M059J (cell line): ENCODE results near the gene SLC6A12. TPM values are rescaled to one million over a fixed set of nuclear protein-coding genes. Genes with fewer than 3 reads are reported as not detected.

Source experiments
- DNase-seq: peaks from one replicate; pipeline ENCODE4 v3.0.0-alpha.2; 2012; ENCODE audit warnings: low read depth
- total RNA-seq: library from RNA; depleted of rRNA; stranded (reverse); fragments of >200 nt; shearing (Covaris generic); gene quantifications from 2 replicates; pipeline ENCODE4 v1.2.3, GENCODE V29; 2014

The SLC6A12 gene
- total RNA-seq, 1 experiment from 2014 or later: not detected

DNA sequence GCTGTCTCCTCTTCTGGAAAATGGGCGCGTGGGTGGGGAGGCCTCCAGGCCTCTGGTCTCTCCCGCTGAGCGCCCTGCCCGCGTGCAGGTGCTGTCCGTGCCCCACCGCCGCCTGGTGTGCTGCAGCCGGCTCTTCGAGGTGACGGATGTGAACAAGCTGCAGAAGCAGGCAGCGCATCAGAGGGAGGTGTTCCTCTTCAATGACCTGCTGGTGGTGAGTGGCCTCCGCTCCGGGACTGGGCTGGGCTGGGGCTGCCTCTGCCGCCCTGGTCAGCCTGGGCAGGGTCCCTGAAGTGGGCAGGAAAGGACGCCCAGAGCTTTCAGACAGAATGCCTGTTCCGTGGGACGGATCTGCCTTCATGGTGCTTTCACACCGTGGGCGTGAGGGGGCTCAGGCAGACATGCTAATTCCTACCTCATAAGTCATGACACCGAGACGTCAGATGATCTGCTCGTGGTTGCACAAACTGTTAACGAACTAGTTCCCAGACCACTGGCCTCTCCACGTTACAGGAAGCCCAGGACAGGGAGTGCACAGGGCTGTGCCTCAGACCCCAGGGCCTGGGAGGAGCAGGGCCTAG is 50.5 kb downstream of the SLC6A12 start:
- DNase-seq: no peak

DNA sequence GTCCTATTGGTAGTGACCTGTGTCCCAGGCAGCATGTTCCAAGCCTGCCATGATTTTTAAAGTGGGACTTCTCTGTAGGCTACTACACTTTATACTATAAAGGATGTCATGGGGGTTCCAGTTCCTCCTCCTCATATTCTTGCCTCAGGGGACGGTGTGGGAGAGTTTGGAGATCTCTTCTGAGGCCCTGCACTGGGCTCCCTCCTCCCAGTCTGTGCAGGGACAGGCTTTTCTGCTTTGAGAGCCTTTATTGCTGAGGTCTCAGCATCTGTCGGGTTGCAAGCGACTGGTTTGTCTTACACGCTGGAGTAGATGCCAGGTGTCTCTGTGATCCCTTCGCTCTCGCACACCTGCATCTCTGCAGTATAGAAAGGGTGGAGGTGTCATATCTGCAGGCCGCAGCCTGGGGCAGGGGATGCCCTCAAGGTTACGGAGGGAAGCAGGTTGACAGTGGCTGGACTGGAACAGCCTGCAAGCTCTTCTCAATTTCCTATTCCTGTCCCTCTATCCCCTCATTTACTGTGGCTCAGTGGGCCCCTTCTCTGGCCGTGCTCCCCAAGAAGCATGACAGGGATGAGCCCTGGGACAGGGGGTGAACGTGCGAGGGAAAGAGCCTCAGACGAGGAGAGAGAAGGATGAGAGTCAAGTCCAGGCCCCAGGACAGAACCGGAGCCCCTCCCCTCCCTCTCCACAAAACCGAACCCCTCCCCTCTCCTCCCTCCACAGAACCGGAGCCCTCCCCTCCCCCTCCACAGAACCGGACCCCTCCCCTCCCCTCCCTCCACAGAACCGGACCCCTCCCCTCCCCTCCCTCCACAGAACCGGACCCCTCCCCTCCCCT is 51.3 kb downstream of the SLC6A12 start:
- peak; percentile 29 for DNase-seq

DNA sequence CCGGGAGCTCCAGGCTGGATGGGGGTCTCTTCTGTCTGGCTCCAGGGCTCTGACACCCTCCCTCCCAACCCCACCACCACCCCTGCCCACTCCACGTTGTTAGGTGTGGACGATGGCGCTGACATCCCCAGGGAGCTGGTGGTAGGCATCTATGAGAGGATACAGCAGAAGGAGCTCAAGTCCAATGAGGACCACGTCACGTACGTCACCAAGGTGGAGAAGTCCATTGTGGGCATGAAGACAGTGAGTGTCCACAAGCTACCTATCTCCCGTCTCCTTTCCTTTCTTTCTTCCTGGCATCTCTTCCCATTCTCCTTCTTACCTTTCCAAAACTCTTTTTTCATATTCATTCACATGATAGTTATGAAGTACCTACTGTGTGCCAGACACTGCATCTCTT is 52.1 kb downstream of the SLC6A12 start:
- DNase-seq: no peak

DNA sequence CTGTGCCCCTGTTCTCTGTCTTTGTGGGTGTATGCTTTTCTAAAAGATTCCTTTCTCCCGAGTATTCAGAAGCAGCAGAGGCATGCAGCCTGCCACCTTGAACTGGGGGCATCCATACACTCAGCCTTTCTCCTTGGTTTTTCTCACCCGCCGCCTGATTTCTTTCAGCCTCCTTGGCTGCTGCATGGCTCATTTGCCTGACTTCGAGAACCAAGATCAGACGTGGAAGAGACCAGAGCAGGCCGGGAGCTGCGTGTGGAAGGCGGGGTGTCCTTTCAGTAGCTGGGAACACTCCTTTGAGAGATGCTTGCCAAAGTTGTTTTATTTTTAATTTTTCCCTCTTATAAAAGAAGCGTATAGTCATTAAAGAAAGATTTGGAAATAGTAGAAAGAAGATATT is 53.1 kb downstream of the SLC6A12 start:
- no peak for DNase-seq

DNA sequence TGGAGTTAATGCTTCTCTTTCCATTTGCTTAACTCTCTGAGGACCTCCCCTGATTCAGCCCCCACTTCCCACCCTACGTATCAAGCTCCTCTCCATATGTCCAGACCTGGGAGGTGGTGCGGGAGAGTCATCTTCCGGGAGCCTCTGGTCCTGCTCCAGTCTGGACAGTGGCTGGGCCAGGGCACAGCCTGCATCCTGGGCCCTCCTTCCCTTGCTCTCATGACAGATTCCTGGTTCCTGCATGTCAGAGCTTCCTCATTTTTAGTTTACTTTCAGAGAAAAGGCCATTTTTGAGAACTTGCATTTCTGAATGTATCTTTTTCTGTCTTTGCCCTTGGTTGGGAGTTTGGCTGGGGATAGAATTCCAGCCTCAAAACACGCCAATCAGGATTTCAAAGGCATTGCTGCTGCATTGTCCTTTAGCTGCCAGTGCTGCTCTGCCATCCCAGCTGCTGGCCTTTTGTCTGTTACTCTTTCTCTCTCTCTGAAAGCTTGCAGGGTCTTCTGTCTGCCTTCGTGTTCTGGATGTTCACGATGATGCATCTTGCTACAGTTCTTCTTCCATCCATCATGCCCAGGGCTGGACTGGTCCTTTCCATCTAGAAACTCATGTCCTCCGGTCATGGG is 54.7 kb downstream of the SLC6A12 start:
- DNase-seq: no peak

DNA sequence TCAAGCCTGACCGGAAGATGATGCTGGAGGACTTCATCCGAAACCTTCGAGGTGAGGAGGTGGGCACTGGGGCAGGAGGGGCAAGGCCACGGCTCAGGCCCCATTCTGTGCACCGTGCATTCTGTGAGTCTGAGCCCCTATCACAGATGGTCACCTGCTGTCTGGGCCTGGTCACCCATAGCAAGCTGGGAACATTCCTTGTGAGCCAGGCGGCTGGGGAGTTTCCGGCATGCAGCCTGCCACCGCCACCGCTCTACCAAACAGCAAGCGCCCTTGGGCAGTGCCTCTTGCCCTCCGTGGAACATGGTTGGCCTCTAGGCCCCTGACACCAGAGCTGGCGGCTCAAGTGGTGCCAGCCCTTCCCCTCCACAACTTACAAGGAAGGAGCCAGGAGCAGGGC is 56.3 kb downstream of the SLC6A12 start:
- no peak for DNase-seq

DNA sequence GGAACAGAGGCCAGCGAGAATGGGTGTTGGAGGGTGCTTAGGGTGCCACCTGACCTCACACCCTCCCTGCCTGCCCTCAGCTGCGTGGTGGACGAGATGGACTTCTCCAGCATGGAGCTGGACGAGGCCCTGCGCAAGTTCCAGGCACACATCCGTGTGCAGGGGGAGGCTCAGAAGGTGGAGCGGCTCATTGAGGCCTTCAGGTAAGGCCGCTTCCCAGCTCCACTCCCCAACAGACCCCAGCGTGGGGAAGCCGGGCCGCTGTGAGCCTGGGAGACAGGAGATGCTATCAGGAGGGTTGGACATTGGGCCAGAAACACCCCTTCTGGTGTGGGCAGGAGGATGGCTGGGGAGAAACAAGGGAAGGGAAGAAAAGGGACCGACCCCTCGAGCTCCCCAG is 57.0 kb downstream of the SLC6A12 start:
- DNase-seq: no peak

DNA sequence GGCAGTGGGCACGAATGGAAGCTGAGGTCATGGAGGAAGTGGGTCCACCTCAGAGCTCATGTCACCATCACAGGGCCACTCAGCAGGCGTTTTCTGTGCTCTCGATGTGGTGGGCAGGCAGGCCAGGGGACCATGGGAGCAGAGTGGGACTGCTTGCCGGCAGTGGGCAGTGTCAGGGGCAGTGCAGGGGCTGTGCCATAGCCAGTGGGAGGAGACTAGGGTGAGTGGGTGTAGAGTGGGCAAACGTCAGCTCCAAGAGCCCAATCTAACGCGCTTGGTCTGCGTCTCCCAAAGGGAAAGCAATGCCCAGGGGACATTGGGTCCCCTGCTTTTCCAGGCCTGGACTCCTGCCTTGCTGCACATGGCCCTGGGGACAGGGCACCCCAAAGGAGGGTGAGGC is 58.3 kb downstream of the SLC6A12 start:
- no peak for DNase-seq

DNA sequence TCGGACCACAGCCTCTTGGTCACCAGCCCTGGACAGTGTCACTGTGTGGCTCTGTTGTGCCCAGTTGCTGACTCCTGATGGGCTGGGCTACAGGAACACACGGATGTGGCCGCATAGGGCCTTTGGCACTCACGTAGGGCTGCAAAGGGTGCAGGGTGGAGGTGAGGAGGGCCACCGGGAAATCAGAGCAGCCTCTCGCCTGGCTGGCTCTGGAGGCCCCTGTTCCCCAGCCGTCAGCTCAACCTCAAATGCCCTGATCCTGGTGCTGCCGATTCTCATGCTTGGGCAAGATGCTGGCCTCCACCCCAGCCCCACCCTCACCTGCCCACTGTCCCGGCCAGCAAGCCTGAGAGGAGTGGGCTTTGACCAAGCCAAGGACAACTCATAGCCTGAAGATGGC is 59.0 kb downstream of the SLC6A12 start:
- DNase-seq: no peak

DNA sequence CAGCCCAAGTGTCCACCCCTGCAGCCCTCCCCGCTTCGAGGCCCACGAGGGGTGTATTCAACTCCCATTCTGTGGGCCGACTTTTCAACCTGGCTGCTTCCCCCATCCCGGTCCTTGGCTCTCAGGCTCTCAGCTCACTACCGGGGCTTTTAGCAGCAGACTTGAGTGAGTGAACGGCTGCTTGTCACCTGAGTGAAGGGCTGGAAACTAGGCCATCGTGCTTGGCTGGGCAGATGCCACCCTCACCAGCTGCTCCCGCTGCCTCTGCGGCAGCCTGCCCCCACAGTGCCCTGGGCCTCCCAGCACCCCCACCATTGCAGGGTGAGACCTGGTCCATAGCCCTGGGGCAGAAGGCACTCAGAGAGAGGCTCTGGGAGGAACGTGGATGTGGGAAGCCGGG is 59.9 kb downstream of the SLC6A12 start:
- no peak for DNase-seq

DNA sequence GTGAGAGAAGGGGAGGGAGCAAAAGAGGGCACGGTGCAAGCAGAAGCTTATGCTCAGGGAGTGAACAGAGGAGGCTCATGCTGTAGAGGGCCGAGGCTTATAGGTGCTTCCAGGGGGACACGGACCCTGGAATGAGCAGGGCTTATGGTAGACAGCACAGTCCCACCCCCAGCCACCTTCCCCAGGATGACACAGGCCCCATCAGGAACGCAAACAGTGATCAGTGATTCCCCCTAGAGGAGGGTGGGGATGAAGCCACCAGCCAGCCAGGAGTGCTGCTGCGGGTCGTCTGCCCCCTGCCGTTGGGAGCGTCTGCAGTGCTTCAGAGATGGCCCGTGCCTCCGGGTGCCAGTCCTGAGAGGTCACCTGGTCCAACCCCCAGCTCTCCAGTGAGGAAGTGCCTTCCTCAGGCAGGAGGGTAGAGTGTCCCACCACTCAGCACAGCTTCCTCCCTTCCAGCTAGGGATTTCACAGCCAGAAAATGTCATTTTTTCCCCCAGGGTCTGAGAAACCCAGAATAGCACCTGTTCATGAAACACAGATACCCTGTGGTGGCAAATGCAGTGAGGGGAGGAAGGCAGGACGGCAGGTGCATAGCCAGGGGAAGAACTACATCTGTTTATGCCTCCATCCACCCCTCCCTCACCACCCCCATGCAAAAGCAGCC is 60.7 kb downstream of the SLC6A12 start:
- peak; percentile 47 for DNase-seq

DNA sequence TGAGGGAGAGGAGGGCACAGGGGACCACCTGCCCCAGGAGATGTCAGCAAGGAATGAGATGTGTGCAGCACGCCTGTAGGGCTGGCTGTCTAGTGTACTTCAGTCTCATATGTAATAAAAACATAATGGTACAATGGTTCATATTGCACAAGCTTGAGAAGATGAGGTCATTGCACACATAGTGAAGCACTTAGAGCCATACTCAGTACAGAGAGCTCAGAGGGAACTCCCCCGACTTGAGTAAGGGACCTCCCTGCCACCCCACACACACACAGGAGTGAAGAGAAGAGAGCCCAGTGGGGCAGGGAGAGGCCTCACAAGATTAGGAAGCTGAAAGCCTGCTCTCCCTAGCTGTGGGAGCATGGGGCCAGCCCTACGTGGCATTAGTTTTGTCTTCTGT is 61.5 kb downstream of the SLC6A12 start:
- no peak for DNase-seq

DNA sequence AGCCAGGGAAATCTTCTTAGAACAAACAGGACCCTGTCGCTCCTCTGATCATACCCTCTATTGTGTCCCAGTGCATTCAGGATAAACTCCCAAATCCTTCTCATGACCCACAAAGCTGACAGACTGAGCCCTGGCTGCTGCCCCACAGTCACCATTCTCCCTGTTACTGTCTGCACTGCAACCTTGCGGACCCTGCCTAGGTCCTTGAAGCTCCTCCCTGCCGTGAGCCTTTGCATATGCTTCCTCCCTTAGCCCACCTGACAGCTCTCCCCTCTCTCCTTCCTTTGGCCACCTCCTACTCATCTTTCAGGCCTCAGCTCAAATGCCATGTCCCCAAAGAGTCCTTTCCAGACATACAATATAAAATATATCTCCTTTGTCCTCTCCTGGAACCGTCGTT is 62.4 kb downstream of the SLC6A12 start:
- DNase-seq: no peak

DNA sequence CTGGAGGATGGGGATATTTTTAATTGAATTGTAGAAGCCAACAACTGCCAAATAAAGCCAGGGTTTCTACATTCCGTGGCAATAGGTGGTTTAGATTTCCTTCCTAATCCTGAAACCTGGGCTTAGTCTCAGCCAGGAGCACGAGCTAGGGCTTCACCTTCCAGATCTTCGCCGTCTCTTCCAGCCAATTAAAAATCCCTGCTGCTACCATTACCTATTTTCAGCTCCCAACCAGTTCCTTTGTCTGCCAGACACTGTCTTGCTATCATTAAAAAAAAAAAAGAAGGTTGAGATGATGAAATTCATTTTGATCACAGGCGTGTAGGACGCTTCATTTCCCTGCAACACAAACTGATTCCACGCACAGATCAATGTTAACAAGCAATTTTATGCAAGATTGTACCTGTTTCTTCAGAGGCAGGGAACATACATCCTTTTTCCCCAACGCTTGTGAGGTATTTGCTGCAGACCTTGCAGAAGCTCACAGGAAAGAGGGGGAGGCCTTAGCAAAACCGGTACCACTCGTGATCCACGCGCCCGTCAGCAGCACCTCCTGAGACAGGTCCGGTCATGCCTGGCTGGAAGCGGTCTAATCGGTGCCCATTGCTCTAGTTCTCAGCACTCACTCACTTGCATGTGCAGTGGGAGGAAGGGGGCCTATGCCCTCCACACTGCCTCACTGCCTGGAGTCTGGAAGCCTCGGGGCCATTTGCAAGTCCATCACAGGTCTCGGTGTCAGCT is 65.1 kb downstream of the SLC6A12 start:
- no peak for DNase-seq

DNA sequence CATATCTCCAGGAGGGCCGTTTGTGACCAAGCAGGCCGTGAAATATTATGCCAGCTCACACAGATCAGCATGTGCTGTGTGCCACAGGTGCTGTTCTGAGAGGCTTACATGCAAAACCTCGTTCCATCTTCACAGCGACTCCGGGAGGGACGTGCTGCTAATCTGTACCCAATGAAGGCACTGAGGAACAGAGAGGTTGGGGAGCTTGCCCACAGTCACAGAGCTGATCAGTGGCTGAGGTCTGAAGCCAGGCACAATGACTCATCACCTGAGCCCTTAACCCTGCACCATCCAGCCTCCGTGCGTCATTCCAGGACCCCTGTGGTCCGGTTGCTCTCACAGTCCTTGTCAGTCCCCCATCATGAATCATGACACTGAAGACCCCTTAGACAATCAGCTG is 66.7 kb downstream of the SLC6A12 start:
- no peak for DNase-seq

DNA sequence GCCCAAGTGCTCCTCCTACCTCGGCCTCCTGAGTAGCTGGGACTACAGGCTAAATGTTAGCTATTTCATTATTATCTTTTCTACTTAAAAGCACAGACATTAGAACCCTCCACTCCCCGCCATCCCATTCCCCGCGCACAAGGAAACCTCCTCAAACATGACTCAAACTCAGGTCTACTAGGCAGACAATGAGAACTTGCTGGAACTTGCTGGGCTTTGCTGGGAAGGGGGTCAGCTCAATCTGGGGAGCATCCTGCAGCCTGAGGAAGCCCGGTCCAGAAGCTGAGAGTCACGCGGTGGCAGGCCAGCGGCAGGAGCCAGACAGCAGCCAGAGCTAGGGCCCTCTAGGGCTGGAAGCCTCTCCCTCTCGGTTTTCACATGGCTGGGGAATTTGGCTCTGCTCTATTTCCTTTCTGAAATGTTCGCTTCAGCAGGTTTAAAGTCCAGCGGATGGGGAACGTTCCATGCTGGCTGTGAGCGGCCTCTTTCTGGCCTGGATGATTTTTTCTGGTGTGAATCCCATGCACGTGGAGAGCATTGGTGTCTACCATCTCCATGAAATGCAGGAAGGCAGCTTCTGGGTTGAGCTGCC is 68.5 kb downstream of the SLC6A12 start:
- DNase-seq: no peak

DNA sequence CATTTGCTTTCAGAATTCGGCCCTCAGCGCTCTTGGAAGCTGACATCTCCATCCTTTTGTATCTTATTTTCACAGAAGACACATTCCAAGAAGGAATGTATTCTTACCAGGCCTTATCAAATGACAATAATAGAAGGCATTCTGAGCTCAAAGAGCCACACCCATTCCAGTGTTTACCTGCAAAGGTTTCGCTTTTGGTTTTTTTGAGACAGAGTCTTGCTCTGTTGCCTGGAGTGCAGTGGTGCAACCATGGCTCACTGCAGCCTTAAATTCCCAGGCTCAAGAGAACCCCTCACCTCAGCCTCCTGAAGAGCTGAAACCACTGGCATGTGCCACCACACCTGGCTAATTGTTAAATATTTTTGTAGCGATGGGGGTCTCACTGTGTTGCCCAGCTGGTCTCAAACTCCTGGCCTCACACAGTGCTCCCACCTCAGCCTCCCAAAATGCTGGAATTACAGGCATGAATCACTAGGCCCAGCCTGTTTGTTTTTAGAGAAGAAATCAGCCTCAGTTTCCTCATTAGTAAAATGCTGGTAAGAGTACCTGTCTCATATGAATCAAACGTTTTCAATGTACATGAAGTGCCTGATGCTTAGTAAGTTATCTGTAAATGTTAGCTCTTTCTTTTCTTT is 69.2 kb downstream of the SLC6A12 start:
- DNase-seq: no peak

DNA sequence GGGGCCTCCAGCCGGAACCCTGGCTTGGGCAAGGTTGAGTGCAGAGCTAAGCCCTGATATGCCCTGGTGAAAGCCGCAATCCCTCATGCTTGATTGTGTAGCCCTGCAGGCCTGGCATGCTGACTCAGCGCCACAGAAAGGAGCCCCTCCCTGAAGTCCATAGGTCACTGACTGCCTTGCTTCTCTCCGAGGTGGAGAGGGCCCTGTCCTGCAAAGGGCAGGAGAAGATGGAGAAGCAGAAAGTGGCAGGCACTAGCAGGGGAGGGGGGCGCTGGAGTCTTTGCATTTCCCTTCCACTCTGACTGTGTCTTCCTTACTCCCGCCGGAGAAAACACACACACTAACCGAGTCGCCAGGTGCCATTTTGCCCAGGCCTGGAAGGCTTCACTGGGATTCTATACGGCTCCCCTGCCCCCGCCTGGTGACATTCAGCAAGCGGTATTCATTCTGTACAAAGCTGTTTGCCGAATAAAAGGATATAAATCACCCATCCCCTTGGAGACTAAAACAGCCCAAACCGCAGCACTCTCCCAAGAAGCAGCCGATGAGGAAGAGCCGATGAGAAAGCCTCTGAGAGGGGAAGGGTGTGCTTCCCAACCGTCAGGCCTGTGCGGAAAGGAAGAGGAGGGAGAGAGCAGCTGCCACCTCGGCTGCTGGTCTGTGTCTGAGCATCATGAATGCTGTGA is 69.8 kb downstream of the SLC6A12 start:
- DNase-seq: peak; percentile 34

DNA sequence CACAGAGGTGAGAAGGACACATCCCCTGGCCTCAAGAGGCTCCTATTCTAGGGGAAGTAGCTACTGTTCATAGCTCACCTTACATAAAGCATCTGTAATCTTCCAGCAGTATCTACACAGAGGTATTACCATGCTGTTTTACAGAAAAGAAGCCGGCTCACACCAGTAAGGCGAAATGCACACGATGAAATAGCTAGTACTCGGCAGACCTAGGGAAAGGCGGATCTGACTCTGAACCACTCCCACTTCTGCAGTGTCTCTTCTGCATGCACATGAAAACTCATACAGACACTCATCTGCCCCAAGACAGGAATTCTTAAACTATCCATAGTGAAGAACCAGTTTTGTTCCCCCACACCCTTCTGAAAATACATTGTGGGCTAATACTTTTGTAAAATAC is 73.8 kb downstream of the SLC6A12 start:
- DNase-seq: no peak
